ENCODE measurements around the gene LRRC23.

DNA sequence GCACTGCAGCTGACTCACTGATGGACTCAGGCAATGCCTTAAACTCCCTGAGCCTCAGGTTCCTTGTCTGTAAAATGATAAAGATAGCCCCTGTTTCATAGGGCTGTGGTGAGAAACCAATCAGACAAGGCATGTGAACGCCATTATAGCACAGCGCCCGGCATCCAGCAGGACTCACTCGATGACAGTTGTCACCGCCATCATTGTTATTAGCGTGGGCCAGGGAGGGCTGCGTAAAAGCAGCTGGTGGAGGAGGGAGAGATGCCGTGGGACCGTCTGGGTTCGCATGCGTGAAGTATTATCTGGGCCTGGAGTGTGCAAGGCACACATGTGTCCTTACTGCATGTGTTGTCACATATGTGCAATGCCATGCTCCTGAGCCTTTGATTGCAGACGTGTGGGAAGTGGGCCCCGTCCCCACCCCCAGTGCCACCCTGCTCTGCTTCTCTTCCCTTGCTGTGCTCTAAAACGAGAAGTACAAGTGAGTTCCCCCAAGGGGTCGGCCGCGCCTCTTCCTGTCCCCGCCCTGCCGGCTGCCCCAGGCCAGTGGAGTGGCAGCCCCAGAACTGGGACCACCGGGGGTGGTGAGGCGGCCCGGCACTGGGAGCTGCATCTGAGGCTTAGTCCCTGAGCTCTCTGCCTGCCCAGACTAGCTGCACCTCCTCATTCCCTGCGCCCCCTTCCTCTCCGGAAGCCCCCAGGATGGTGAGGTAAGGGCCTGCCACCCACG is 46.4 kb downstream of the LRRC23 start, which contains the start of gene PTPN6:
- TF ChIP-seq, protein P1, sequence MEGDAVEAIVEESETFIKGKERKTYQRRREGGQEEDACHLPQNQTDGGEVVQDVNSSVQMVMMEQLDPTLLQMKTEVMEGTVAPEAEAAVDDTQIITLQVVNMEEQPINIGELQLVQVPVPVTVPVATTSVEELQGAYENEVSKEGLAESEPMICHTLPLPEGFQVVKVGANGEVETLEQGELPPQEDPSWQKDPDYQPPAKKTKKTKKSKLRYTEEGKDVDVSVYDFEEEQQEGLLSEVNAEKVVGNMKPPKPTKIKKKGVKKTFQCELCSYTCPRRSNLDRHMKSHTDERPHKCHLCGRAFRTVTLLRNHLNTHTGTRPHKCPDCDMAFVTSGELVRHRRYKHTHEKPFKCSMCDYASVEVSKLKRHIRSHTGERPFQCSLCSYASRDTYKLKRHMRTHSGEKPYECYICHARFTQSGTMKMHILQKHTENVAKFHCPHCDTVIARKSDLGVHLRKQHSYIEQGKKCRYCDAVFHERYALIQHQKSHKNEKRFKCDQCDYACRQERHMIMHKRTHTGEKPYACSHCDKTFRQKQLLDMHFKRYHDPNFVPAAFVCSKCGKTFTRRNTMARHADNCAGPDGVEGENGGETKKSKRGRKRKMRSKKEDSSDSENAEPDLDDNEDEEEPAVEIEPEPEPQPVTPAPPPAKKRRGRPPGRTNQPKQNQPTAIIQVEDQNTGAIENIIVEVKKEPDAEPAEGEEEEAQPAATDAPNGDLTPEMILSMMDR (IDR thresholded peaks at IDR 0.05), result no peak
- TF ChIP-seq POLR2AphosphoS5 (IDR thresholded peaks at IDR 0.05), result no peak

Data from suprapubic skin (tissue), 3 donors.